Thyroid gland (tissue), 4 donors: ENCODE results near the gene ELFN1. TPM values are rescaled to one million over a fixed set of nuclear protein-coding genes. Genes with fewer than 3 reads are reported as not detected.

Experiments
- DNase-seq, 2 donors: peaks; one replicate each; pipeline ENCODE4 v3.0.0-alpha.2; 2019
- H3K27ac ChIP-seq, 3 donors: fragments of 200-600 bp; sonication (generic); 1 replicate in 2 of 3; 2 replicates in 1 of 3; pipeline ENCODE4 v1.5.1; 2016 to 2019; ENCODE audit warnings: mild to moderate bottlenecking in 1 of 3, moderate library complexity in 1 of 3
- H3K27me3 ChIP-seq: fragments of 200-600 bp; sonication (generic); one replicate; pipeline ENCODE4 v1.5.1; 2019
- H3K36me3 ChIP-seq, 2 donors: fragments of 200-600 bp; sonication (generic); one replicate each; pipeline ENCODE4 v1.5.1; 2016 to 2019
- H3K4me1 ChIP-seq, 2 donors: fragments of 200-600 bp; sonication (generic); one replicate each; pipeline ENCODE4 v1.5.1; 2017 to 2019
- H3K4me3 ChIP-seq, 3 donors: fragments of 200-600 bp; sonication (generic); replicated peaks in 1 of 3; 1 replicate in 2 of 3; 2 replicates in 1 of 3; pipeline ENCODE4 v1.5.1; 2016; ENCODE audit warnings: mild to moderate bottlenecking in 1 of 3
- H3K9me3 ChIP-seq: fragments of 200-600 bp; sonication (generic); one replicate; pipeline ENCODE4 v1.5.1; 2017
- CTCF ChIP-seq, 6 experiments: fragments of 200-600 bp in 3 of 6; fragments of 450-650 bp in 3 of 6; sonication (generic) in 3 of 6; IDR thresholded peaks; one replicate each; pipeline ENCODE4 v1.5.1; 2016 to 2019; ENCODE audit warnings: antibody characterized with exemption in 6 of 6, mild to moderate bottlenecking in 2 of 6, inconsistent platforms in 1 of 6, moderate library complexity in 1 of 6
- POLR2A ChIP-seq, 2 donors: fragments of 450-650 bp; IDR thresholded peaks; one replicate each; pipeline ENCODE4 v1.6.1; 2017; ENCODE audit warnings: antibody characterized with exemption in 2 of 2, mild to moderate bottlenecking in 2 of 2, moderate library complexity in 1 of 2
- WGBS, 2 donors: methylation state at CpG; one replicate each; pipeline ENCODE4 v1.1.5; 2017; 5-methylcytosine and 5-hydroxymethylcytosine counted together
- intact Hi-C: fragments of 100-400 bp; cut with DNase I; formaldehyde crosslinking; loops from one replicate; pipeline ENCODE4 v1.15.1; 2023
- total RNA-seq, 4 donors: library from RNA; depleted of rRNA; stranded (reverse); fragments of >200 nt; gene quantifications; one replicate each; pipeline ENCODE4 v1.2.3, GENCODE V29; 2016

The ELFN1 gene
- total RNA-seq, 4 donors from 2014 or later, result 0.11 to 0.96 (median 0.54) TPM

DNA sequence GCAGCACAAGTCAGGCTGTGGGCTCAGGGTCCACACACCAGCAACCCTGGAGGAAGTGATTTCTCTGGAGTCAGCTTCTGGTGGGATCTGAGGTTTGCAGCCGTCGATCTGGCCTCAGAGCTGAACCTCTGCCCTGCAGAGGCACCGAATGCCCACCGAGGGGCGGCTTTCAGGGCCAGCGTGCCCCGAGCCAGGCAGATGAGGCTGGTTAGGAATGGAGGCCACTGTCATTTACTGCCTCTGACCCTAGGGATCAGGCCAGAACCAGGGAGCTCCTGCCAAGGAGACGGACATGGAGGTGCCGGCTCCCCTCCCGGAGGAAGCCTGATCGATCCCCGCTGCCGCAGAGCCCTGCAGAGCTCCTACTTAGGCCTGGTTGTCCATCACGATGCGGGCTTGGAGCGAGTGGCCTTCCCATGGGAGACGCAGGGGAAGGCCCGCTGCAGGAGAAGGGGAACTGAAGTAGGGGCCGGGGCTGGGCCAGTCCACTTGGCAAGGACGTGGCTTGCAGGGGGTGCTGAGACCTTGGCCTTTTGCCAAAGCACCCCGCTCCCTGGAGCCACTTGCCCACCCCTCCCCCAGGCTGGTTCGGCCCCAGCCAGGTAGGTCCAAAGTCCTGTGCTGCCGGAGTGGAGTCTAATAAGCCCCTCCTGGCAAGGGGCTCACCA is 19.6 kb upstream of the ELFN1 start:
- no peaks in the 10 kb centered on the region for H3K9me3 ChIP-seq
- no peak overlapping the region for H3K4me3 ChIP-seq
- no peak overlapping the region for H3K27ac ChIP-seq
- WGBS, 2 donors, result 66 to 71% methylated on average over 16 to 20 of the region's 23 CpGs
- H3K27me3 ChIP-seq, result no peaks in the 10 kb centered on the region
- intact Hi-C loops, result no loop called here
- TF ChIP-seq CTCF (IDR thresholded peaks at IDR 0.05), result no peak
- no peak for TF ChIP-seq POLR2A (IDR thresholded peaks at IDR 0.05)
- no peak for DNase-seq
- H3K36me3 ChIP-seq, result no peaks in the 10 kb centered on the region
- H3K4me1 ChIP-seq, result no peaks in the 10 kb centered on the region

DNA sequence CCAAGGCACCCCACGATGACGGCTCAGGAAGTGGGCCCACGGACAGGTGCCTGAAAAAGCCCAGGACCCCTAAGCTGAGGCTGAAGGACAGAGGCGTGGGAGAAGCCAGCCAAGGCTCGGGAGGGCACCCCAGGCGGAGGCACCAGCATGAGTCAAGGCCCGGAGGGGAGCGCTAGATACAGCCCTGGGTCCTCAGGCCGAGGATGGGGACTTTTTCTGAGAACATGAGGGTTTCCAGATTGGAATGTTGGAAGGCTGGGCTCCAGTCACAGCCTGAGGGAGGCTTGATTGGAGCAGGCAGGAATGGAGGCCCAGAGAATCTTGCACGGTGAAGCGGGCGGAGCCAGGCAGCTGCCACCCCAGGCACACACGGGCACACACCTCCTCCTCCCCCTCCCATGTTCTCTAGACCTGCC is 19.0 kb upstream of the ELFN1 start:
- DNase-seq, result no peak
- 66 to 82% methylated on average over 6 to 10 of the region's 13 CpGs for WGBS, 2 donors
- H3K4me3 ChIP-seq, result no peak overlapping the region
- no peaks in the 10 kb centered on the region for H3K36me3 ChIP-seq
- no peaks in the 10 kb centered on the region for H3K4me1 ChIP-seq
- H3K27me3 ChIP-seq, result no peaks in the 10 kb centered on the region
- no peaks in the 10 kb centered on the region for H3K9me3 ChIP-seq
- intact Hi-C loops, result no loop called here
- TF ChIP-seq POLR2A (IDR thresholded peaks at IDR 0.05) (no peak), CTCF (IDR thresholded peaks at IDR 0.05) (no peak)
- no peak overlapping the region for H3K27ac ChIP-seq

DNA sequence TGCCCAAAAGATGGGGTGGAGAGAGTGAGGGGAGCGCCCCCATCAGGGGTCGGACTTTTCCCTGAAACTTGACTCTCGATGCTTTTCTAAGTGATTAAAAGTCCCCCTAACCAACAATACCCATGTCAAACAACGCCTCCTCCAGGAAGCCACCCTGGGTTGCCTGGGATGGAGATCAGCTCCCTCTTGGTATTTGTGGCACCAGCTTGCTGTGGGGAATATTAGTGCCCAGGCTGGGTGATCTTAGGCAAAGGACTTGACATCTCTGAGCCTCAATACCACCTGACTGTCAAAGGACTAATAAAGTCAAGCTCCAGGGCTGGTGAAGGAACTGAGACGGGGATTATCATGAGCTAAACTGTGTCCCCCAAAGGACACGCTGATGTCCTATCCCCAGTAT is 18.2 kb upstream of the ELFN1 start:
- TF ChIP-seq POLR2A (IDR thresholded peaks at IDR 0.05) (no peak), CTCF (IDR thresholded peaks at IDR 0.05) (no peak)
- 83 to 86% methylated on average over 6 of the region's 6 CpGs for WGBS, 2 donors
- intact Hi-C loops, result no loop called here
- Histone ChIP-seq H3K4me1 (no peaks in the 10 kb centered on the region), H3K9me3 (no peaks in the 10 kb centered on the region), H3K36me3 (no peaks in the 10 kb centered on the region), H3K27me3 (no peaks in the 10 kb centered on the region), H3K4me3 (no peak overlapping the region), H3K27ac (no peak overlapping the region)
- no peak for DNase-seq

DNA sequence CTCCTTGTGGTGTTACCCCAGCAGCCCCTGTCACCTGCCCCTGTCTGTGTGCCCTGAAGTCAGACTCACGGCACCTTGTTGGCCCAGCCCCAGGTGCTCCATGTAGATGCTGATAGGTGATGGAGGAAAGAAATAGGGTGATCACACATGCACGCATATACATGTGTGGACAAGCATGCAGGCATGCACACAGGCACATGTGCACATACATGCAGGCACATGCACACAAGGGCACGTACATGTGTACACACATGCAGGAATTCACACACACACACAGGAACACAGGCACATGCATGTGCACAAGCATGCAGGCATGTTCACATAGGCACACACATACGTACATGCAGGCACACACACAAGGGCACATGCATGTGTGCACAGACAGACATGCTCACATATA is 16.6 kb upstream of the ELFN1 start:
- Histone ChIP-seq H3K27ac (no peak overlapping the region), H3K4me1 (no peaks in the 10 kb centered on the region), H3K36me3 (no peaks in the 10 kb centered on the region), H3K4me3 (no peak overlapping the region), H3K9me3 (no peaks in the 10 kb centered on the region), H3K27me3 (no peaks in the 10 kb centered on the region)
- no peak for TF ChIP-seq POLR2A (IDR thresholded peaks at IDR 0.05)
- 85 to 95% methylated on average over 4 of the region's 4 CpGs for WGBS, 2 donors
- intact Hi-C loops, result no loop called here
- no peak for DNase-seq

- H3K27me3 ChIP-seq, result no peaks in the 10 kb centered on the region
- intact Hi-C loops, result no loop called here
- 89% methylated on average over 8 of the region's 15 CpGs; no CpG with 5 or more reads in 1 of the 2 donors for WGBS, 2 donors
These were observed 16.0 kb upstream of the ELFN1 start for GRCh38 chr7:1654111-1654510.

More at GRCh38 chr7:1654111-1654510, 16.0 kb upstream of the ELFN1 start:
- Histone ChIP-seq H3K27ac (no peak overlapping the region), H3K4me3 (no peak overlapping the region), H3K9me3 (no peaks in the 10 kb centered on the region), H3K36me3 (no peaks in the 10 kb centered on the region), H3K4me1 (no peaks in the 10 kb centered on the region)
- no peak for DNase-seq
- TF ChIP-seq POLR2A (IDR thresholded peaks at IDR 0.05) (no peak), CTCF (IDR thresholded peaks at IDR 0.05) (no peak)
